GM18907 (cell line): ENCODE measurements around the gene SUSD4.

Source experiments
- ATAC-seq: cut with Tn5 transposase; IDR thresholded peaks from one replicate; pipeline ENCODE4 v1.9.1; 2021; ENCODE audit warnings: mild to moderate bottlenecking, moderate library complexity; ENCODE audit not compliant: unreplicated experiment

SUSD4 gene

GRCh38 chr1:223331301-223331700 is 32.7 kb downstream of the SUSD4 start:
- ATAC-seq, result no peak

- no peak for ATAC-seq
Observed at GRCh38 chr1:223330466-223330865, 33.5 kb downstream of the SUSD4 start.

GRCh38 chr1:223329664-223330415 is 34.1 kb downstream of the SUSD4 start:
- no peak for ATAC-seq

GRCh38 chr1:223329252-223329651 is 34.7 kb downstream of the SUSD4 start:
- ATAC-seq, result no peak

GRCh38 chr1:223328566-223328965 is 35.4 kb downstream of the SUSD4 start:
- ATAC-seq, result no peak

- ATAC-seq, result no peak
Observed at GRCh38 chr1:223326776-223327175, 37.2 kb downstream of the SUSD4 start.

- no peak for ATAC-seq
Observed at GRCh38 chr1:223323491-223324484, 40.2 kb downstream of the SUSD4 start.

GRCh38 chr1:223322868-223323267 is 41.1 kb downstream of the SUSD4 start:
- no peak for ATAC-seq

GRCh38 chr1:223320959-223321358 is 43.0 kb downstream of the SUSD4 start:
- no peak for ATAC-seq

- no peak for ATAC-seq
Observed at GRCh38 chr1:223319905-223320580, 43.9 kb downstream of the SUSD4 start.

- ATAC-seq, result no peak
Observed at GRCh38 chr1:223319398-223319797, 44.6 kb downstream of the SUSD4 start.

GRCh38 chr1:223316082-223316481 is 47.9 kb downstream of the SUSD4 start:
- no peak for ATAC-seq

- no peak for ATAC-seq
Observed at GRCh38 chr1:223315665-223316064, 48.3 kb downstream of the SUSD4 start.

GRCh38 chr1:223313415-223313754 is 50.6 kb downstream of the SUSD4 start:
- no peak for ATAC-seq

GRCh38 chr1:223312705-223313414 is 51.1 kb downstream of the SUSD4 start:
- ATAC-seq, result no peak

GRCh38 chr1:223312273-223312672 is 51.7 kb downstream of the SUSD4 start:
- no peak for ATAC-seq

- ATAC-seq, result no peak
Observed at GRCh38 chr1:223311826-223312225, 52.1 kb downstream of the SUSD4 start.

- ATAC-seq, result no peak
Observed at GRCh38 chr1:223308136-223308535, 55.8 kb downstream of the SUSD4 start.

- ATAC-seq, result no peak
Observed at GRCh38 chr1:223307544-223307943, 56.4 kb downstream of the SUSD4 start.

GRCh38 chr1:223304931-223305330 is 59.0 kb downstream of the SUSD4 start:
- ATAC-seq, result no peak

- ATAC-seq, result no peak
Observed at GRCh38 chr1:223301371-223301770, 62.6 kb downstream of the SUSD4 start.
